ENCODE measurements around the gene EVI5.

EVI5 gene

GRCh38 chr1:92784639-92785500 lies at the start of gene EVI5:
Gene EVI5 (minus strand): TSS chr1:92785108. CDS start chr1:92736546, 48,562 bp downstream.
- peak; percentile 21 for DNase-seq (ENCODE audit: low read depth, low spot score)

GRCh38 chr1:92834617-92835016 lies 49.7 kb upstream of the EVI5 start:
- DNase-seq (ENCODE audit: low read depth, low spot score): no peak

- DNase-seq (ENCODE audit: low read depth, low spot score): no peak
Measured at GRCh38 chr1:92833840-92834239, 48.9 kb upstream of the EVI5 start.

GRCh38 chr1:92832537-92833114 lies 47.7 kb upstream of the EVI5 start:
- DNase-seq (ENCODE audit: low read depth, low spot score): no peak

GRCh38 chr1:92831762-92832536 lies 47.0 kb upstream of the EVI5 start, which contains the start of gene RPL5:
Gene RPL5 (plus strand): TSS chr1:92832040. CDS start chr1:92832115, 75 bp downstream.
- peak; percentile 97 for DNase-seq (ENCODE audit: low read depth, low spot score)

- DNase-seq (ENCODE audit: low read depth, low spot score): no peak
Measured at GRCh38 chr1:92831368-92831761, 46.5 kb upstream of the EVI5 start.

GRCh38 chr1:92826792-92827191 lies 41.9 kb upstream of the EVI5 start:
- no peak for DNase-seq (ENCODE audit: low read depth, low spot score)

- no peak for DNase-seq (ENCODE audit: low read depth, low spot score)
Measured at GRCh38 chr1:92822879-92823278, 38.0 kb upstream of the EVI5 start.

- DNase-seq (ENCODE audit: low read depth, low spot score): no peak
Measured at GRCh38 chr1:92820551-92820950, 35.6 kb upstream of the EVI5 start.

GRCh38 chr1:92820024-92820423 lies 35.1 kb upstream of the EVI5 start:
- DNase-seq (ENCODE audit: low read depth, low spot score): no peak

- no peak for DNase-seq (ENCODE audit: low read depth, low spot score)
Measured at GRCh38 chr1:92817986-92818764, 33.3 kb upstream of the EVI5 start.

GRCh38 chr1:92817137-92817697 lies 32.3 kb upstream of the EVI5 start:
- no peak for DNase-seq (ENCODE audit: low read depth, low spot score)

GRCh38 chr1:92816732-92817131 lies 31.8 kb upstream of the EVI5 start:
- no peak for DNase-seq (ENCODE audit: low read depth, low spot score)

GRCh38 chr1:92808381-92808780 lies 23.5 kb upstream of the EVI5 start:
- no peak for DNase-seq (ENCODE audit: low read depth, low spot score)

GRCh38 chr1:92805216-92805615 lies 20.3 kb upstream of the EVI5 start:
- DNase-seq (ENCODE audit: low read depth, low spot score): no peak

GRCh38 chr1:92804721-92805201 lies 19.9 kb upstream of the EVI5 start:
- no peak for DNase-seq (ENCODE audit: low read depth, low spot score)

GRCh38 chr1:92803140-92803887 lies 18.4 kb upstream of the EVI5 start:
- DNase-seq (ENCODE audit: low read depth, low spot score): no peak

- no peak for DNase-seq (ENCODE audit: low read depth, low spot score)
Measured at GRCh38 chr1:92797961-92798360, 13.1 kb upstream of the EVI5 start.

GRCh38 chr1:92797297-92797696 lies 12.4 kb upstream of the EVI5 start:
- no peak for DNase-seq (ENCODE audit: low read depth, low spot score)

GRCh38 chr1:92795166-92795565 lies 10.3 kb upstream of the EVI5 start:
- DNase-seq (ENCODE audit: low read depth, low spot score): no peak

All from activated CD4-positive, CD25-positive, alpha-beta regulatory T cell treated with anti-CD3 and anti-CD28 coated beads, Interleukin-2, amount 50 U/mL, for 16 hours (primary cell).